RWPE1 (cell line): ENCODE results near the gene OR5M10.
"Not testable (repeated sequence)": the region's sequence is repeated elsewhere in the genome, so short reads cannot be mapped to it uniquely, and the experiment has no call there.

Experiments
- CTCF ChIA-PET: fragments of 350-600 bp; sonication (Branson Sonifier 250); formaldehyde crosslinking; extraction: SDS; loops from one replicate; lab custom pipeline; 2021; lab: Yijun Ruan, JAX
- POLR2A ChIA-PET: fragments of 400-600 bp; formaldehyde crosslinking; extraction: SDS; loops from one replicate; lab custom pipeline; 2020; ENCODE audit warnings: antibody characterized with exemption; ENCODE audit not compliant: low non-redundant PET; lab: Yijun Ruan, JAX
- DNase-seq: peaks from one replicate; pipeline ENCODE4 v3.0.0; 2012; ENCODE audit warnings: low spot score
- H3K27ac ChIP-seq: fragments of 450-650 bp; 2 replicates; pipeline ENCODE4 v1.5.1; 2017
- CTCF ChIP-seq: fragments of 450-650 bp; conservative IDR thresholded peaks from 2 replicates; pipeline ENCODE4 v1.5.1; 2017; ENCODE audit warnings: low read depth, mild to moderate bottlenecking

Gene OR5M10

GRCh38 chr11:56577621-56578020 is at the start of gene OR5M10:
Gene OR5M10, minus strand, starts transcription at chr11:56577721. Its CDS starts 0 bp downstream, at chr11:56577721.
- TF ChIP-seq CTCF, result no peak
- POLR2A ChIA-PET, result no interaction called here
- CTCF ChIA-PET, result no interaction called here
- H3K27ac ChIP-seq, result no peak within 1 kb of the TSS
- DNase-seq, result no peak

- TF ChIP-seq CTCF, result no peak
- H3K27ac ChIP-seq, result no peak overlapping the region
- CTCF ChIA-PET, result no interaction called here
- POLR2A ChIA-PET, result no interaction called here
- DNase-seq, result no peak
These were observed 48.4 kb upstream of the OR5M10 start for GRCh38 chr11:56625946-56626345.

- DNase-seq, result peak; percentile 72
- peak; percentile 57 for TF ChIP-seq CTCF
- CTCF ChIA-PET, result interaction anchor here (1.1 kb wide), 1 partner anchor 624 kb away, joined by 3 read pairs; no protein-coding TSS in a partner anchor
- H3K27ac ChIP-seq, result no peak overlapping the region
- POLR2A ChIA-PET, result no interaction called here
These were observed 47.2 kb upstream of the OR5M10 start for GRCh38 chr11:56624661-56625110.

GRCh38 chr11:56611174-56611573 is 33.7 kb upstream of the OR5M10 start:
- DNase-seq, result no peak
- POLR2A ChIA-PET, result no interaction called here
- CTCF ChIA-PET, result no interaction called here
- TF ChIP-seq CTCF, result no peak
- no peak overlapping the region for H3K27ac ChIP-seq

- POLR2A ChIA-PET, DNase-seq, CTCF ChIA-PET, H3K27ac ChIP-seq: not testable (repeated sequence)
These were observed 14.7 kb upstream of the OR5M10 start for GRCh38 chr11:56592088-56592717.

GRCh38 chr11:56558574-56558973 is 18.9 kb downstream of the OR5M10 start:
- POLR2A ChIA-PET, result no interaction called here
- DNase-seq, result no peak
- no peak for TF ChIP-seq CTCF
- H3K27ac ChIP-seq, result no peak overlapping the region
- CTCF ChIA-PET, result no interaction called here

- POLR2A ChIA-PET, CTCF ChIA-PET, H3K27ac ChIP-seq, DNase-seq: not testable (repeated sequence)
These were observed 22.8 kb downstream of the OR5M10 start for GRCh38 chr11:56554691-56555090.

GRCh38 chr11:56545531-56545930 is 32.0 kb downstream of the OR5M10 start:
- ChIA-PET POLR2A (no interaction called here), CTCF (no interaction called here)
- no peak for TF ChIP-seq CTCF
- H3K27ac ChIP-seq, result no peak overlapping the region
- no peak for DNase-seq
